Neural progenitor cell (in vitro differentiated cells): Measurements from ENCODE around the gene RMRP. TPM values are rescaled to one million over a fixed set of nuclear protein-coding genes. Genes with fewer than 3 reads are reported as not detected.

Source experiments
- DNase-seq: peaks from one replicate; pipeline ENCODE4 v3.0.0-alpha.2; 2016; ENCODE audit warnings: low spot score
- H2AFZ ChIP-seq: fragments of 200-600 bp; sonication (generic); replicated peaks from 2 replicates; pipeline ENCODE4 v1.6.1; 2016; ENCODE audit warnings: antibody characterized with exemption
- H3F3A ChIP-seq: fragments of 200-600 bp; sonication (generic); 2 replicates; pipeline ENCODE4 v1.6.1; 2016; ENCODE audit warnings: antibody characterized with exemption, low read depth
- H3K27ac ChIP-seq: fragments of 200-600 bp; sonication (generic); 2 replicates; pipeline ENCODE4 v1.5.1; 2016; ENCODE audit warnings: mild to moderate bottlenecking
- H3K27me3 ChIP-seq: fragments of 200-600 bp; sonication (generic); 2 replicates; pipeline ENCODE4 v1.6.1; 2016; ENCODE audit warnings: mild to moderate bottlenecking, moderate library complexity
- H3K36me3 ChIP-seq: fragments of 200-600 bp; sonication (generic); 2 replicates; pipeline ENCODE4 v1.5.1; 2016
- H3K4me1 ChIP-seq: fragments of 200-600 bp; sonication (generic); 2 replicates; pipeline ENCODE4 v1.6.1; 2016; ENCODE audit warnings: mixed run types
- H3K4me2 ChIP-seq: fragments of 200-600 bp; sonication (generic); 2 replicates; pipeline ENCODE4 v1.6.1; 2016
- H3K4me3 ChIP-seq: fragments of 200-600 bp; sonication (generic); 2 replicates; pipeline ENCODE4 v1.5.1; 2016
- H3K79me2 ChIP-seq: fragments of 200-600 bp; sonication (generic); 2 replicates; pipeline ENCODE4 v1.6.1; 2016; ENCODE audit warnings: low read depth
- H3K9ac ChIP-seq: fragments of 200-600 bp; sonication (generic); 2 replicates; pipeline ENCODE4 v1.6.1; 2016
- H3K9me3 ChIP-seq: fragments of 200-600 bp; sonication (generic); 2 replicates; pipeline ENCODE4 v1.5.1; 2016; ENCODE audit warnings: low read depth
- H4K20me1 ChIP-seq: fragments of 200-600 bp; sonication (generic); 2 replicates; pipeline ENCODE4 v1.6.1; 2016; ENCODE audit warnings: low read depth
- H3K27ac Mint-ChIP-seq: 3 replicates; pipeline ENCODE4 v1.8.0; 2021; ENCODE audit warnings: mixed read lengths
- H3K27me3 Mint-ChIP-seq: 2 replicates; pipeline ENCODE4 v1.8.0; 2022; ENCODE audit warnings: low read depth, mild to moderate bottlenecking, inconsistent platforms, moderate library complexity, mixed read lengths; ENCODE audit not compliant: insufficient read depth
- H3K36me3 Mint-ChIP-seq: 3 replicates; pipeline ENCODE4 v1.8.0; 2021; ENCODE audit warnings: mixed read lengths
- H3K4me1 Mint-ChIP-seq: 3 replicates; pipeline ENCODE4 v1.8.0; 2021; ENCODE audit warnings: mixed read lengths
- H3K4me3 Mint-ChIP-seq: 3 replicates; pipeline ENCODE4 v1.8.0; 2021; ENCODE audit warnings: mild to moderate bottlenecking, moderate library complexity, mixed read lengths
- H3K9me3 Mint-ChIP-seq: 3 replicates; pipeline ENCODE4 v1.8.0; 2020; ENCODE audit warnings: mixed read lengths
- CTCF ChIP-seq: fragments of 200-600 bp; sonication (generic); IDR thresholded peaks from 2 replicates; pipeline ENCODE4 v1.5.1; 2017; ENCODE audit warnings: antibody characterized with exemption, mild to moderate bottlenecking
- EZH2 ChIP-seq: fragments of 200-600 bp; sonication (generic); IDR thresholded peaks from 2 replicates; pipeline ENCODE4 v1.6.1; 2017; ENCODE audit warnings: antibody characterized with exemption, mild to moderate bottlenecking, moderate library complexity
- EZH2phosphoT487 ChIP-seq: fragments of 200-600 bp; sonication (generic); IDR thresholded peaks from 2 replicates; pipeline ENCODE4 v1.6.1; 2017; ENCODE audit warnings: antibody characterized with exemption
- total RNA-seq: library from RNA; depleted of rRNA; stranded (reverse); fragments of >200 nt; gene quantifications from 2 replicates; pipeline ENCODE4 v1.2.3, GENCODE V29; 2015; ENCODE audit warnings: low replicate concordance

The RMRP gene
- total RNA-seq, 1 donor from 2014 or later: 2,709 TPM

- Histone ChIP-seq H3K9me3 (no peaks in the 10 kb centered on the region), H3K4me2 (no peak overlapping the region), H3F3A (peaks cover 48% of the 10 kb centered on the region), H3K27ac (no peak overlapping the region), H3K4me3 (no peak overlapping the region), H3K27me3 (peaks cover 4% of the 10 kb centered on the region), H2AFZ (no peak overlapping the region), H3K9ac (no peak overlapping the region), H3K79me2 (peaks cover 28% of the 10 kb centered on the region), H3K36me3 (no peaks in the 10 kb centered on the region), H4K20me1 (peaks cover 10% of the 10 kb centered on the region), H3K4me1 (peaks cover 14% of the 10 kb centered on the region)
- peaks cover 59% of the 10 kb centered on the region for H3K4me1 Mint-ChIP-seq
- DNase-seq: no peak
- H3K27me3 Mint-ChIP-seq: peaks cover 20% of the 10 kb centered on the region
- H3K36me3 Mint-ChIP-seq: peaks cover 29% of the 10 kb centered on the region
- TF ChIP-seq EZH2phosphoT487 (no peak), EZH2 (no peak), CTCF (no peak)
- peak overlapping the region; percentile 46 for H3K4me3 Mint-ChIP-seq
- no peak overlapping the region for H3K27ac Mint-ChIP-seq
- peaks cover 3% of the 10 kb centered on the region for H3K9me3 Mint-ChIP-seq
These were observed 4.0 kb upstream of the RMRP start for GRCh38 chr9:35661756-35662350.

GRCh38 chr9:35660966-35661415, 3.2 kb upstream of the RMRP start:
- H3K79me2 ChIP-seq: peaks cover 28% of the 10 kb centered on the region
- H3F3A ChIP-seq: peaks cover 53% of the 10 kb centered on the region
- DNase-seq: peak; percentile 36
- H3K9ac ChIP-seq: no peak overlapping the region
- Mint-ChIP-seq H3K27me3 (peaks cover 15% of the 10 kb centered on the region), H3K4me3 (peak overlapping the region; percentile 60), H3K36me3 (peaks cover 29% of the 10 kb centered on the region), H3K9me3 (peaks cover 3% of the 10 kb centered on the region), H3K27ac (peak overlapping the region; percentile 50), H3K4me1 (peaks cover 65% of the 10 kb centered on the region)
- no peaks in the 10 kb centered on the region for H3K36me3 ChIP-seq
- H3K27me3 ChIP-seq: peaks cover 13% of the 10 kb centered on the region
- peaks cover 10% of the 10 kb centered on the region for H4K20me1 ChIP-seq
- TF ChIP-seq EZH2 (no peak), EZH2phosphoT487 (no peak), CTCF (peak; percentile 38)
- H3K27ac ChIP-seq: no peak overlapping the region
- peaks cover 14% of the 10 kb centered on the region for H3K4me1 ChIP-seq
- H2AFZ ChIP-seq: no peak overlapping the region
- no peaks in the 10 kb centered on the region for H3K9me3 ChIP-seq
- H3K4me2 ChIP-seq: no peak overlapping the region
- H3K4me3 ChIP-seq: no peak overlapping the region

- Mint-ChIP-seq H3K4me3 (peak overlapping the region; percentile 91), H3K36me3 (peaks cover 29% of the 10 kb centered on the region), H3K27me3 (peaks cover 17% of the 10 kb centered on the region), H3K9me3 (peaks cover 3% of the 10 kb centered on the region), H3K27ac (no peak overlapping the region), H3K4me1 (peaks cover 60% of the 10 kb centered on the region)
- peak overlapping the region; percentile 75 for H3K4me3 ChIP-seq
- no peak overlapping the region for H3K27ac ChIP-seq
- TF ChIP-seq EZH2phosphoT487 (no peak), EZH2 (no peak), CTCF (no peak)
- peaks cover 12% of the 10 kb centered on the region for H3K4me1 ChIP-seq
- H3F3A ChIP-seq: peaks cover 53% of the 10 kb centered on the region
- no peaks in the 10 kb centered on the region for H3K9me3 ChIP-seq
- no peak for DNase-seq
- H2AFZ ChIP-seq: no peak overlapping the region
- peaks cover 23% of the 10 kb centered on the region for H3K79me2 ChIP-seq
- peaks cover 15% of the 10 kb centered on the region for H3K27me3 ChIP-seq
- peaks cover 10% of the 10 kb centered on the region for H4K20me1 ChIP-seq
- H3K9ac ChIP-seq: no peak overlapping the region
- no peaks in the 10 kb centered on the region for H3K36me3 ChIP-seq
- peak overlapping the region; percentile 82 for H3K4me2 ChIP-seq
These were observed 1.5 kb upstream of the RMRP start for GRCh38 chr9:35659340-35659739.
